ENCODE data around the gene PODXL2.

DNA sequence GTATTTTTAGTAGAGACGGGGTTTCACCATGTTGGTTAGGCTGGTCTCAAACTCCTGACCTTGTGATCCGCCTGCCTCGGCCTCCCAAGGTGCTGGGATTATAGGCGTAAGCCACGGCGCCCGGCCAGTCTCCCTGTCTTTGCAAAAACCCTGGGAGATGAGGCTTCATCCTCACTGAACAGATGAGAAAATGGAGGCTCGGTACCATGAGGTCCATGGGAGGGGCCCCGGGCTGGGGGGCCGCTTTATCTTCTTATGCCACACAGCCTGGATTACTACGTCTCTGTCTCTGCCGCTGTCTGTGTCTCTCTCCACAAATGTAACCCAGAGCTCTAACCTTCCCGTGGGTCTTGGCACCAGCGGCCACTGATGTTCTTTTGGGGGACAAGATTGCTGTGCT lies 82.9 kb downstream of the PODXL2 start:
- TF ChIP-seq, protein P1, sequence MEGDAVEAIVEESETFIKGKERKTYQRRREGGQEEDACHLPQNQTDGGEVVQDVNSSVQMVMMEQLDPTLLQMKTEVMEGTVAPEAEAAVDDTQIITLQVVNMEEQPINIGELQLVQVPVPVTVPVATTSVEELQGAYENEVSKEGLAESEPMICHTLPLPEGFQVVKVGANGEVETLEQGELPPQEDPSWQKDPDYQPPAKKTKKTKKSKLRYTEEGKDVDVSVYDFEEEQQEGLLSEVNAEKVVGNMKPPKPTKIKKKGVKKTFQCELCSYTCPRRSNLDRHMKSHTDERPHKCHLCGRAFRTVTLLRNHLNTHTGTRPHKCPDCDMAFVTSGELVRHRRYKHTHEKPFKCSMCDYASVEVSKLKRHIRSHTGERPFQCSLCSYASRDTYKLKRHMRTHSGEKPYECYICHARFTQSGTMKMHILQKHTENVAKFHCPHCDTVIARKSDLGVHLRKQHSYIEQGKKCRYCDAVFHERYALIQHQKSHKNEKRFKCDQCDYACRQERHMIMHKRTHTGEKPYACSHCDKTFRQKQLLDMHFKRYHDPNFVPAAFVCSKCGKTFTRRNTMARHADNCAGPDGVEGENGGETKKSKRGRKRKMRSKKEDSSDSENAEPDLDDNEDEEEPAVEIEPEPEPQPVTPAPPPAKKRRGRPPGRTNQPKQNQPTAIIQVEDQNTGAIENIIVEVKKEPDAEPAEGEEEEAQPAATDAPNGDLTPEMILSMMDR (IDR thresholded peaks at IDR 0.05): no peak
- TF ChIP-seq POLR2A (IDR thresholded peaks at IDR 0.05) (no peak), POLR2AphosphoS5 (IDR thresholded peaks at IDR 0.05) (no peak)

All from breast epithelium (tissue), 3 donors.